GM21717 (cell line): Measurements from ENCODE around the gene PIGQ.

Source experiments
- ATAC-seq: cut with Tn5 transposase; IDR thresholded peaks from one replicate; pipeline ENCODE4 v1.9.1; 2021; ENCODE audit warnings: mild to moderate bottlenecking, moderate library complexity; ENCODE audit not compliant: unreplicated experiment

PIGQ gene

GRCh38 chr16:598823-599739 is 29.3 kb downstream of the PIGQ start:
- ATAC-seq: no peak

DNA sequence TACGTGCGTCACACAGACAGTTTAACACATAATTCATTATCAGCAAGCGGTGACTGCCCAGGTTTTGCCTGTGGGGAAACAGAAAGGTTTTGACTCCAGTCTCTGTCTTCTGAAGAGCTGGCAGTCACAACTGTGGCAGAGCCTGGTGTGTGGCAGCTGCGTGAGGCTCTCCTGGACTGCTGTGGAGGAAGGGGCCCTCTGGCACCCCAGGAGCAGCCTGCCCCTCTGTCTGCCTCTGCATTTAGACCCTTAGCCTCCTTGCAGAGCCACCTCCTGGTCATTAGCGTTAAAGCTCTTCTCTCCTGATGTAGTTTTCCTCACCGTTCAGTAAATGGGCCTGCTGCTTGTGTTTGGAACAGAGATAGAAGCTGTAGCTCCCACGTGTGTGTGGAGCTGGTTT is 31.0 kb downstream of the PIGQ start:
- no peak for ATAC-seq

DNA sequence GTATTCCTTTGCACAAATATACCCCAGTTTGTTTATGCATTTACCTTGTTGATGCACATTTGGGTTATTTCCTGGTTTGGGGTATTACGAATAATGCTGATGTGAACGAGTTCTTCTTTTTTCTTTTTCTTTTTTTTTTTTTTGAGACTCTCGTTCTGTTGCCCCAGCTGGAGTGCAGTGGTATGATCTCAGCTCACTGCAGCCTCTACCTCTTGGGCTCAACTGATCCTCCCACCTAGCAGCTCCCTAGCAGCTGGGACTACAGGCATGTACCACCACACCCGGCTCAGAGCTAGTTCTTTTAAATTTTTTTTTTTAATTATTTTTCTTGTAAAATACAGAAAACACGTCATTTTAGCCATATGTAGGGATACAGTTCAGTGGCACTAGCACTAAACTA is 34.2 kb downstream of the PIGQ start:
- ATAC-seq: no peak

DNA sequence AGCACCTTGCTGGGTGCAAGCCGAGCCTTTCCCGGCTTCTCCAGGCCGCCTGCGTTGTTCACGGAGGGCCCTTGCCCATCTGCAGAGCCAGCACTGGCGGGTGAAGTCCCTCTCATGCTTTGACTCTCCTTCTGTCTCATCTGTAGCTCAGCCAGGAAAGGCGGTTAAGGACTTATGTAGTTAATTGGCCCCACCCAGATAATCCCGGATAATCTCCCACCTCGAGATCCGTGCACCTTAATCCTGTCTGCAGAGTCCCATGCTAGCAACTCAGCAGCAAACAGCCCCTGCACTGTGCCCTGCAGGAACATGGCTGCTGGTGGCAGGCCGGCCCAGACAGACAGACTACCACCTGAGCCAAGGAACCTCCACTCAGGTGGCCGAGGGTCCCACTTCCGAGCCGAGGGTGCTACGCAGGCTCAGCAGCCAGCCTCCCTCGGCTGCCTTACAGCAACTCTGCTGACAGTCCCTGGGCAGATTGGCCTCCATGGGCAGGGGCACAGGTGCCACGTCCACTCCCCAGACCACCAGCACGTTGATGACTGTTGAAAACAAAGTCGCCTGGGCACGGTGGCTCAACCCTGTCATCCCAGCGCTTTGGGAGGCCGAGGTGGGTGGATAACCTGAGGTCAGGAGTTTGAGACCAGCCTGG is 37.0 kb downstream of the PIGQ start:
- ATAC-seq: no peak

GRCh38 chr16:608019-608418 is 38.3 kb downstream of the PIGQ start:
- no peak for ATAC-seq

- no peak for ATAC-seq
Measured at GRCh38 chr16:609316-609715, 39.5 kb downstream of the PIGQ start.

DNA sequence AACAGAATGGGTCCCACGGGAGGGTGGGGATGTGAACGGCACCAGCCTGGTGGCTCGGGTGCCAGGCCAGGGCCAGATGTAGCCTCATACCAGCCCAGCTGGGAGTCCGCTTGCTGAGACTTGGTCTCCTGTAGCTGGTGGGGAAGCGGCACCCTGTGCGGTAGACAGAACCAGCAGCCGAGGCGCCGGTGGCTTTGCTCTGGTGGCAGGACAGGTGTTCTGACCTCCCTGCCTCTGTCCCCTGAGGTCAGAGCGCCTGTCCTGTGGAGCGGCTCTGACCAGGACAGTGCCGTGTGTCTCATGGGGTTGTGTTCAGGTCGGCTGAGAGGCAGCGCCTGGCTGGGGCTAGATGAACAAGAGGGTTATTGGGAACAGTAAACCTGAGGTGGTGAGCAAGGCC is 40.2 kb downstream of the PIGQ start:
- no peak for ATAC-seq

- ATAC-seq: no peak
Measured at GRCh38 chr16:610513-611381, 41.0 kb downstream of the PIGQ start.

GRCh38 chr16:615122-615521 is 45.4 kb downstream of the PIGQ start:
- ATAC-seq: no peak

DNA sequence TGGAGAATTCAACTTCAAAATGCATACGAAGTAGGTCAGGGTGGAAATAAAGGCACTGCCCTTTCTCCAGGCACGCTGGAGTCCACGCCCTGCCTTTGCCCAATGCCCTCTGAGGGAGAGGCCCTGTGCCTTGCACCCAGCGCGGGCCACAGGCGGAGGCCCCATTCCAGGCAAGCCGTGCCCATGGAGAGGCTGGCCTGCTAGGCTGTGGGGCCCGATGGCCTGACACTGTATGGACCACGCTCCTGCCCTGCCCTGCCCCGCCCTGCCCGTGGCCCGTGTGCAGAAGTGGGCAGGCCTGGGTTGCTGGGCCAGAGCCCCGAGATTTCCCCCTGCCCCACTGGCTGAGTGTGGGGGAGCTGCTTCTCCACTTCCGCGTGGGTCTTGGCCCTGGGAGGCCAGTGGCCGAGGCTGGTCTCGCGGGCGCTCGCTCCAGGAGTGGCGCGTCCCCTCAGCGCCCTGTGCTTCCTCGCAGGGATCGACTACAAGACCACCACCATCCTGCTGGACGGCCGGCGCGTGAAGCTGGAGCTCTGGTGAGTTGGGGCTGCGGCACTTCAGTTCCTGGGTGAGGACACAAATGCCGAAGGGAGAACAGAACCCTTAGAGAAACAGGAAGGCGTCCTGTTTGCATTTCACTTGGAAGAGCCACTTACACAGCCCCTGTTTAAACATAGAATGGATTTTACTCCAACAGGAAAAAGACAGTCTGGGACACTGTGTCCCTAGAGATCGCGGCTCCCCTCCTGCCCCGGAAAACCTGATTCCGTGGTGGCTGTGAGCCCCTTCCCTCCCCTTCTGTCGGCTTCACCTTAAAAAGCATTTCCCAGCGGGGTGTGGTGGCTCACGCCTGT is 47.2 kb downstream of the PIGQ start:
- no peak for ATAC-seq

DNA sequence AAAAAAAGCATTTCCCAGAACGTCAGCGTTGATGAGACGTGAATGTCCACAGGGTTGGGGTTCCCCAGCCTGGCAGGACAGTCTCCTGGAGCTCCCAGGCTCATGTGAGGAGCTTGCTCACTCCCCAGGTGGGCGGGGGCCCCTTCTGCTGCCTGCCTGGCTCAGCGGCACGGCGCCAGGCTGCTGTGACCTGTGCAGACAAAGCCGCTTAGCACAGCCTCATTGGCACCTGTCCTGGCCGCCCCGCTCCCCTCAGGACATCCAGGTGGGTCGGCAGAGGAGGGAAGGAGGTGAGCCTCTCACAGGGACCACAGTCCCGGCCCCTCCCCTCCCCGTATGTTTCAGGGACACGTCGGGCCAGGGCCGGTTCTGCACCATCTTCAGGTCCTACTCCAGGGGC is 48.1 kb downstream of the PIGQ start:
- ATAC-seq: no peak

DNA sequence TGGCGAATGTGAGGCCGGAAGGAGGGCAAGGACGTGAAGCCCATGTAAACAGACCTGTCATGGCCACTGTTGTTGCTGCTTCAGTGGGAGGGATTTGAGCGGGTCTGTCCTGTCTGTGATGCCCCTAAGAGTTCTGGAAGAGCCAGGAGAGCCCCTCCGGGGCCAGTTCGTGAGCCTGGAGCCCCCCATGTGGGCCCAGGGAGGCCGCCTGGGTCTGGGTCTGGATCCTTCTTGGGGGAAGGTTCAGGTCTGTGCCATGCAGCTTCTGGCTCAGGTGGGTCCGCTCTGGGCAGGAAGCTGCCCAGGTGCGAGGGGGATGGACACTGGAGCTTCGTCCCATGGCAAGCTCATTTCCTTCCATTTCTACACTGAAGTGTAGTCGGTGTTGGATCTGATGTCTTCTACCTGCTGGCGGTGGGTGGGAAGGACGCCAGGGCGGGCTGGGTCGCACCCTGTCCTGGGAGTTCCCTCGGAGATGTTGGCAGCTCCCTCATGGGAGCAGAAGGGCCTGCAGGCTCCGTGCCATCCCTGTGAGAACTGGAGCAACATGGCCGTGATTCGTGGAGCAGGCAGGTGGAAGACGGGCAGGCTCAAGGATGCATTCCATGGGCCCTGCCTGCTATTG is 49.8 kb downstream of the PIGQ start:
- ATAC-seq: no peak

GRCh38 chr16:620700-621525 is 51.1 kb downstream of the PIGQ start:
- no peak for ATAC-seq

DNA sequence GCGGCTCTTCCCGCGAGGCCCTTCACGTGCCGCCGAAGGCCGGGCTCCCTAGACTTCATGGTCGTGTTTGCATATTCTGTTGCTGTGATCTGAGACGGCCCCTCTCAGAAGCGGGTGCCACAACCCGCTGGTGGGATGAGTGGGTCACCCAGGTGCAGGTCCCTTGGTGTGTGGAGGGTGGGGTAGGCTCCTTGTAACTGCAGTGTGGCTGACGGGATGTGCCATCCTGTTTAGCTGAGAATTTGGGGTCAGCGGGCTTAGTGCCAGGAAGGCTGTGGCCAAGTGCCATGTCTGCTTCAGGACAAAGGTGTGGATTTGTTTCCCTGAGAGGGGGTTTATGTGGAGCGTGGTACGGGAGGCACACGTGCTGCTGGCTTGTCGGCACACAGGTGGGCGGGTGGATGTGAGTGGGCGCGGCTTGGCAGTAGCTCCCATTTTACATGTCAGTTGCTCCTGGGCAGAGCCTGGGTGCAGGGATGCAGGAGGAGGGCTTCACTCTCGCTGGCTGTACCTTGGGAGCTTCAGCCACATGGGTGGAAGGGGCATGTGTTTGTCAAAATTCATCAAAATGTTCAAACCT is 51.8 kb downstream of the PIGQ start:
- ATAC-seq: no peak

GRCh38 chr16:622920-623280 is 53.1 kb downstream of the PIGQ start:
- no peak for ATAC-seq

DNA sequence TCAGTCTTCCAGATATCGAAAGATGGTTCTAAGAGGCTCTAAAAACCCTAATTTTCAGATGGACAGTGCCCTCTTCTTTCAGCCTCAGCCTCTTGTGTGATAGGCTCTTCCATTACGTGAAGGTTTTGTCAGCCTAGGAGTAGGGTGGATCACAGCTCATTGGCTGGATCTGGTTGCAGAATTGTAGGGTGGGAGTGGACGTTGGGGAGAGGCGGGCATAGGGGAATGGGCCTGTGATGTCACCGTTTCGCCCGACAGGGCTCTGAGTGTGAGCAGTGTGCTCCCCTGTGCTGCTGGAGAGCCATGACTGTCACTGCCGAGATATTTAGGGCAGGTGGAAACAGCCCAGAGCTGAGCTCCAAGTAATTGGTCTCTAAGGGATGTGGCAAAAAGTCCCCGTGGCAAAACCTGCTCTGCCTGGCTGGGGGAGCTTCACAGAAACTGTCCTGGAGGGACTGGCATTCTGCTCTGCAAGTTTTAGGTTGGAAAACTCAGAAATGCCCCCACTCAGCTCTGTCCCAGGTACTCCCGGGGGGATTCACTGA is 54.8 kb downstream of the PIGQ start:
- ATAC-seq: no peak

- ATAC-seq: no peak
Measured at GRCh38 chr16:625117-625976, 55.6 kb downstream of the PIGQ start.
